ENCODE results near the gene JAG2.

DNA sequence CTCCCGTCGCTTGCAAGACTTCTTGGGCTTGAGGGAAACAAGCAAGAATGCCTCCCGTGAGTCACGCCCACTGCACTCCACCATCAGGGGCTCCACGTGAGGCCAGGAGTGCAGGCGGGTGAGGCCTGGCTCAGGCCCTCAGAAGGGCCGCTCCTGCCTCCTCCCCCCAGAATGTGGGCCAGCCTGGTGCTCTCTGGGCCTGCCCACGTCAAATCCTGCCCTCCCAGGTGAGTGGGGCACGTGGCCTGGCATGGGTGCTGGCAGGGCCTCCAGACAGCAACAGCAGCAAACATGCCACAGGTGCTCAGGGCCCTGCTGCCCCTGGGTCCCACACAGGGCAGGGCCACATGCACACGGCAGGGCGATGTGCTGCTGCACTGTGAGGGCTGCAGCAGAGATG lies 49.2 kb upstream of the JAG2 start:
- no peak for TF ChIP-seq CTCF (IDR thresholded peaks at IDR 0.05; ENCODE audit: insufficient read depth, low read length, poor library complexity, severe bottlenecking)
- no peak for TF ChIP-seq EZH2phosphoT487 (conservative IDR thresholded peaks at IDR 0.05; ENCODE audit: low read length)
